HL-60 (cell line): Measurements from ENCODE around the gene CFAP90.

Source experiments
- CTCF ChIP-seq: IDR thresholded peaks from one replicate; pipeline ENCODE4 v1.5.1; 2011; ENCODE audit warnings: low read length, control low read depth, inconsistent platforms; ENCODE audit not compliant: insufficient read depth
- GABPA ChIP-seq: IDR thresholded peaks from 2 replicates; pipeline ENCODE4 v1.6.1; 2012; ENCODE audit warnings: low read depth
- POLR2AphosphoS5 ChIP-seq: IDR thresholded peaks from 2 replicates; pipeline ENCODE4 v1.6.1; 2012; ENCODE audit warnings: low read depth
- REST ChIP-seq: IDR thresholded peaks from 2 replicates; pipeline ENCODE4 v1.6.1; 2012; ENCODE audit warnings: low read depth; ENCODE audit not compliant: insufficient replicate concordance

GRCh38 chr5:7876867-7877266, 25.9 kb upstream of the CFAP90 start:
- TF ChIP-seq CTCF (no peak), GABPA (no peak), REST (no peak), POLR2AphosphoS5 (no peak)
